ENCODE data around the gene THEMIS. TPM values are rescaled to one million over a fixed set of nuclear protein-coding genes. Genes with fewer than 3 reads are reported as not detected.

THEMIS gene
- total RNA-seq, 1 donor from 2014 or later: 0.07 TPM

GRCh38 chr6:127858727-127859391 is 42.0 kb downstream of the THEMIS start:
- Mint-ChIP-seq H3K27ac (ENCODE audit: unreplicated experiment) (no peak overlapping the region), H3K4me3 (ENCODE audit: unreplicated experiment) (no peak overlapping the region), H3K9me3 (ENCODE audit: unreplicated experiment) (no peaks in the 10 kb centered on the region), H3K27me3 (ENCODE audit: low read depth, unreplicated experiment) (no peaks in the 10 kb centered on the region), H3K4me1 (ENCODE audit: low read depth, unreplicated experiment) (peaks cover 12% of the 10 kb centered on the region), H3K36me3 (ENCODE audit: low read depth, unreplicated experiment) (no peaks in the 10 kb centered on the region)
- TF ChIP-seq CTCF (IDR thresholded peaks at IDR 0.05; ENCODE audit: insufficient read depth, low read depth, low read length) (no peak), EZH2 (IDR thresholded peaks at IDR 0.05; ENCODE audit: insufficient read depth, low read length) (no peak)
- H3K79me2 ChIP-seq (ENCODE audit: insufficient read depth, low read length): no peaks in the 10 kb centered on the region
- H3K27me3 ChIP-seq (ENCODE audit: insufficient read depth, low read length): no peaks in the 10 kb centered on the region
- H3K4me3 ChIP-seq (ENCODE audit: insufficient read depth, low read depth, low read length): no peak overlapping the region
- no peak overlapping the region for H3K27ac ChIP-seq (ENCODE audit: low read depth, low read length)
- H4K20me1 ChIP-seq (ENCODE audit: insufficient read depth, low read length): no peaks in the 10 kb centered on the region
- no peak overlapping the region for H3K4me2 ChIP-seq (ENCODE audit: low read length)
- H3K36me3 ChIP-seq (ENCODE audit: insufficient read depth, low read length): no peaks in the 10 kb centered on the region
- H2AFZ ChIP-seq (ENCODE audit: low read depth, low read length): no peak overlapping the region
- no peak overlapping the region for H3K9ac ChIP-seq (ENCODE audit: low read length)
- no peak for DNase-seq (ENCODE audit: low read depth)
- H3K9me3 ChIP-seq (ENCODE audit: insufficient read depth, low read depth, low read length): no peaks in the 10 kb centered on the region
- no peak for FAIRE-seq
- H3K4me1 ChIP-seq (ENCODE audit: insufficient read depth, low read length): no peaks in the 10 kb centered on the region

GRCh38 chr6:127857051-127857637 is 43.7 kb downstream of the THEMIS start:
- no peaks in the 10 kb centered on the region for H3K9me3 Mint-ChIP-seq (ENCODE audit: unreplicated experiment)
- no peak for DNase-seq (ENCODE audit: low read depth)
- Histone ChIP-seq H3K4me3 (ENCODE audit: insufficient read depth, low read depth, low read length) (no peak overlapping the region), H3K27ac (ENCODE audit: low read depth, low read length) (no peak overlapping the region), H3K27me3 (ENCODE audit: insufficient read depth, low read length) (no peaks in the 10 kb centered on the region), H3K4me2 (ENCODE audit: low read length) (no peak overlapping the region), H4K20me1 (ENCODE audit: insufficient read depth, low read length) (no peaks in the 10 kb centered on the region), H3K9ac (ENCODE audit: low read length) (no peak overlapping the region), H3K79me2 (ENCODE audit: insufficient read depth, low read length) (no peaks in the 10 kb centered on the region), H2AFZ (ENCODE audit: low read depth, low read length) (no peak overlapping the region), H3K36me3 (ENCODE audit: insufficient read depth, low read length) (no peaks in the 10 kb centered on the region), H3K4me1 (ENCODE audit: insufficient read depth, low read length) (no peaks in the 10 kb centered on the region), H3K9me3 (ENCODE audit: insufficient read depth, low read depth, low read length) (no peaks in the 10 kb centered on the region)
- FAIRE-seq: no peak
- no peak for TF ChIP-seq CTCF (IDR thresholded peaks at IDR 0.05; ENCODE audit: insufficient read depth, low read depth, low read length)
- TF ChIP-seq EZH2 (IDR thresholded peaks at IDR 0.05; ENCODE audit: insufficient read depth, low read length): no peak
- no peak overlapping the region for H3K27ac Mint-ChIP-seq (ENCODE audit: unreplicated experiment)
- H3K27me3 Mint-ChIP-seq (ENCODE audit: low read depth, unreplicated experiment): no peaks in the 10 kb centered on the region
- no peak overlapping the region for H3K4me3 Mint-ChIP-seq (ENCODE audit: unreplicated experiment)
- H3K36me3 Mint-ChIP-seq (ENCODE audit: low read depth, unreplicated experiment): no peaks in the 10 kb centered on the region
- H3K4me1 Mint-ChIP-seq (ENCODE audit: low read depth, unreplicated experiment): peaks cover 13% of the 10 kb centered on the region

GRCh38 chr6:127855542-127856159 is 45.2 kb downstream of the THEMIS start:
- Mint-ChIP-seq H3K36me3 (ENCODE audit: low read depth, unreplicated experiment) (no peaks in the 10 kb centered on the region), H3K27me3 (ENCODE audit: low read depth, unreplicated experiment) (no peaks in the 10 kb centered on the region), H3K9me3 (ENCODE audit: unreplicated experiment) (no peaks in the 10 kb centered on the region), H3K4me3 (ENCODE audit: unreplicated experiment) (no peak overlapping the region), H3K4me1 (ENCODE audit: low read depth, unreplicated experiment) (peaks cover 26% of the 10 kb centered on the region), H3K27ac (ENCODE audit: unreplicated experiment) (no peak overlapping the region)
- Histone ChIP-seq H3K9me3 (ENCODE audit: insufficient read depth, low read depth, low read length) (no peaks in the 10 kb centered on the region), H3K4me3 (ENCODE audit: insufficient read depth, low read depth, low read length) (no peak overlapping the region), H2AFZ (ENCODE audit: low read depth, low read length) (no peak overlapping the region), H3K4me1 (ENCODE audit: insufficient read depth, low read length) (no peaks in the 10 kb centered on the region), H3K36me3 (ENCODE audit: insufficient read depth, low read length) (no peaks in the 10 kb centered on the region), H3K4me2 (ENCODE audit: low read length) (no peak overlapping the region), H3K27me3 (ENCODE audit: insufficient read depth, low read length) (no peaks in the 10 kb centered on the region), H3K9ac (ENCODE audit: low read length) (no peak overlapping the region), H3K79me2 (ENCODE audit: insufficient read depth, low read length) (no peaks in the 10 kb centered on the region), H4K20me1 (ENCODE audit: insufficient read depth, low read length) (no peaks in the 10 kb centered on the region), H3K27ac (ENCODE audit: low read depth, low read length) (no peak overlapping the region)
- FAIRE-seq (no peak), DNase-seq (ENCODE audit: low read depth) (no peak)
- TF ChIP-seq CTCF (IDR thresholded peaks at IDR 0.05; ENCODE audit: insufficient read depth, low read depth, low read length): peak; percentile 37
- no peak for TF ChIP-seq EZH2 (IDR thresholded peaks at IDR 0.05; ENCODE audit: insufficient read depth, low read length)

All from astrocyte (in vitro differentiated cells and primary cell).